ENCODE measurements around the gene FREM2. TPM values are rescaled to one million over a fixed set of nuclear protein-coding genes. Genes with fewer than 3 reads are reported as not detected.

FREM2 gene
- total and polyA plus RNA-seq, 9 of the 15 experiments (the other 6 are each of a cell fraction or from before 2014, with no cell fraction given): under 0.01 to 0.02 TPM; not detected in 7

DNA sequence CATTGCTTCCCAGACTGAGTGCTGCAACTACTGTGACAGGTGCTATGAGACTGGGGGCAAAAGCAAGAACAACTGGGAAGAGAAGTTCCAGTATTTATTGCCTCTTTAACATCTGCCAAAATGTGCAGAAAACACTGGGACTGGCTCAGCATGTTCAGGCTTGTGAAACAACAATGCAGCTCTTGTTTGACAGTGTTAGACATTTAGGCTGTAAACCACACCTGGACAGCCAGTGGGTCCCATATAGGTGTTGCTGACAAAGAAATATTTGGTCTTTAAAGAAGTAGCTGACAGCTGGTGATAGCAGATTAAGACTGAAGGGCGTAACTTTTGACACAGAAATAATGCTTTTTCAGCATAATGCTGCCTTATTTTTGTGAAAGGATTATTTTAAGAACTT, 215.7 kb downstream of the FREM2 start (continued):
- TF ChIP-seq, protein P1, sequence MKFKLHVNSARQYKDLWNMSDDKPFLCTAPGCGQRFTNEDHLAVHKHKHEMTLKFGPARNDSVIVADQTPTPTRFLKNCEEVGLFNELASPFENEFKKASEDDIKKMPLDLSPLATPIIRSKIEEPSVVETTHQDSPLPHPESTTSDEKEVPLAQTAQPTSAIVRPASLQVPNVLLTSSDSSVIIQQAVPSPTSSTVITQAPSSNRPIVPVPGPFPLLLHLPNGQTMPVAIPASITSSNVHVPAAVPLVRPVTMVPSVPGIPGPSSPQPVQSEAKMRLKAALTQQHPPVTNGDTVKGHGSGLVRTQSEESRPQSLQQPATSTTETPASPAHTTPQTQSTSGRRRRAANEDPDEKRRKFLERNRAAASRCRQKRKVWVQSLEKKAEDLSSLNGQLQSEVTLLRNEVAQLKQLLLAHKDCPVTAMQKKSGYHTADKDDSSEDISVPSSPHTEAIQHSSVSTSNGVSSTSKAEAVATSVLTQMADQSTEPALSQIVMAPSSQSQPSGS (CRISPR knock-in tag; IDR thresholded peaks at IDR 0.05): no peak
- no peak for TF ChIP-seq ZNF3 (CRISPR knock-in tag; IDR thresholded peaks at IDR 0.05)
- no peak for TF ChIP-seq ZFP36 (IDR thresholded peaks at IDR 0.05; ENCODE audit: low read depth, low read length, partially characterized antibody)
- no peak for TF ChIP-seq TAF15 (IDR thresholded peaks at IDR 0.05; ENCODE audit: low read depth, low read length)
- TF ChIP-seq HNRNPLL (IDR thresholded peaks at IDR 0.05; ENCODE audit: low read depth, low read length, poor library complexity, severe bottlenecking): no peak
- TF ChIP-seq, protein P2, sequence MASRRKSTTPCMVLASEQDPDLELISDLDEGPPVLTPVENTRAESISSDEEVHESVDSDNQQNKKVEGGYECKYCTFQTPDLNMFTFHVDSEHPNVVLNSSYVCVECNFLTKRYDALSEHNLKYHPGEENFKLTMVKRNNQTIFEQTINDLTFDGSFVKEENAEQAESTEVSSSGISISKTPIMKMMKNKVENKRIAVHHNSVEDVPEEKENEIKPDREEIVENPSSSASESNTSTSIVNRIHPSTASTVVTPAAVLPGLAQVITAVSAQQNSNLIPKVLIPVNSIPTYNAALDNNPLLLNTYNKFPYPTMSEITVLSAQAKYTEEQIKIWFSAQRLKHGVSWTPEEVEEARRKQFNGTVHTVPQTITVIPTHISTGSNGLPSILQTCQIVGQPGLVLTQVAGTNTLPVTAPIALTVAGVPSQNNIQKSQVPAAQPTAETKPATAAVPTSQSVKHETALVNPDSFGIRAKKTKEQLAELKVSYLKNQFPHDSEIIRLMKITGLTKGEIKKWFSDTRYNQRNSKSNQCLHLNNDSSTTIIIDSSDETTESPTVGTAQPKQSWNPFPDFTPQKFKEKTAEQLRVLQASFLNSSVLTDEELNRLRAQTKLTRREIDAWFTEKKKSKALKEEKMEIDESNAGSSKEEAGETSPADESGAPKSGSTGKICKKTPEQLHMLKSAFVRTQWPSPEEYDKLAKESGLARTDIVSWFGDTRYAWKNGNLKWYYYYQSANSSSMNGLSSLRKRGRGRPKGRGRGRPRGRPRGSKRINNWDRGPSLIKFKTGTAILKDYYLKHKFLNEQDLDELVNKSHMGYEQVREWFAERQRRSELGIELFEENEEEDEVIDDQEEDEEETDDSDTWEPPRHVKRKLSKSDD (conservative IDR thresholded peaks at IDR 0.05; ENCODE audit: low read length): no peak

DNA sequence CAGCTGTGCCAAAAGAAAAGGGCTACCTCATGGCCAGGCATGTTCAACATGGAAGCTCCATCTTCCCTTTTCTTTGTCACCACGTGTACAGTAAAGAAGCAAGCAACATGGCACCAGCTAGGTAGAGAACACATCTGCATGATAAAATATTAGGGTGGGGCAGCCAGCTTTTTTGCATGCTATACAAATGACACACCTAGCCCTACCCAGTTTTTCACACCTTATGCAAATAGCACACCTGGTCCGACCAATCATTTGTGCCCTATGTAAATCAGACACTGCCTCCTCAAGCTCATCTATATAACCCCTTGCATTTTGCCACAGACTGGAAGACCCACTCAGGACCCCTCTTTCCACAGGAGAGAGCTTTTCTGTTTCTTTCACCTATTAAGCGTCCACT, 218.2 kb downstream of the FREM2 start:
- BruUV-seq (replicated peaks): no TSS peak
- Histone ChIP-seq H2AFZ (ENCODE audit: low read depth, low read length) (no peak overlapping the region), H3K9me3 (replicated peaks; ENCODE audit: control insufficient read depth, insufficient read depth, low read depth, low read length) (no peaks in the 10 kb centered on the region), H3K27ac (ENCODE audit: extremely low read depth, low read depth, low read length) (no peak overlapping the region), H3K4me1 (replicated peaks in 1 of 2; ENCODE audit: control insufficient read depth in 2 of 2, insufficient read depth in 2 of 2, low read length in 2 of 2) (no peaks in the 10 kb centered on the region), H3K27me3 (ENCODE audit: control insufficient read depth in 2 of 2, insufficient read depth in 2 of 2, low read length in 2 of 2) (no peaks in the 10 kb centered on the region), H3K36me3 (ENCODE audit: control insufficient read depth, insufficient read depth, low read length) (no peaks in the 10 kb centered on the region), H4K20me1 (replicated peaks; ENCODE audit: control insufficient read depth, insufficient read depth, low read length) (no peaks in the 10 kb centered on the region), H3K4me3 (no peak overlapping the region), H3K9ac (ENCODE audit: insufficient read depth in 1 of 2, low read depth in 2 of 2, low read length in 2 of 2) (no peak overlapping the region), H3K9me1 (ENCODE audit: control insufficient read depth, insufficient read depth, low read length) (no peaks in the 10 kb centered on the region), H3K79me2 (ENCODE audit: control insufficient read depth, insufficient read depth, low read length) (no peaks in the 10 kb centered on the region), H3K4me2 (ENCODE audit: insufficient read depth, low read length) (no peak overlapping the region)
- no peak for ATAC-seq
- no peak for DNase-seq (ENCODE audit: extremely low read depth in 1 of 4, low spot score in 3 of 4)
- TF ChIP-seq ZNF584 (CRISPR knock-in tag; IDR thresholded peaks at IDR 0.05; ENCODE audit: low read depth): no peak
- no peak for TF ChIP-seq ZNF197 (CRISPR knock-in tag; IDR thresholded peaks at IDR 0.05; ENCODE audit: low read depth)
- TF ChIP-seq ZNF644 (tag; IDR thresholded peaks at IDR 0.05; ENCODE audit: low read depth): no peak
- no peak for TF ChIP-seq SMC3 (conservative IDR thresholded peaks at IDR 0.05; ENCODE audit: insufficient read depth, low read depth, low read length)
- TF ChIP-seq PML (IDR thresholded peaks at IDR 0.05; ENCODE audit: low read length): no peak
- in situ Hi-C loops (cut with MboI): no loop called here
- ChIA-PET CTCF (ENCODE audit: low intra/inter-chr PET ratio) (no interaction called here), POLR2A (no interaction called here)
- FAIRE-seq: no peak
- 0% methylated on average over 2 of the region's 3 CpGs for WGBS (ENCODE audit: insufficient coverage, low coverage, missing lambda C conversion rate)
- intact Hi-C loops (cut with micrococcal nuclease): no loop called here
